DND-41 (cell line): ENCODE data around the gene COA8.

Source experiments
- ATAC-seq: fragments of 200-7000 bp; cut with Tn5 transposase; 3 replicates; pipeline ENCODE4 v1.9.1; 2021; ENCODE audit warnings: low read depth; ENCODE audit not compliant: insufficient read depth
- DNase-seq: peaks from one replicate; pipeline ENCODE4 v3.0.0-alpha.2; 2020
- H2AFZ ChIP-seq: 2 replicates; pipeline ENCODE4 v1.6.0; 2012; ENCODE audit warnings: low read depth, low read length
- H3K27ac ChIP-seq: 2 replicates; pipeline ENCODE4 v1.5.1; 2012; ENCODE audit warnings: low read length, inconsistent platforms
- H3K27me3 ChIP-seq: fragments of 200-600 bp; sonication (generic); 2 replicates; pipeline ENCODE4 v1.6.0; 2012; ENCODE audit warnings: low read length, mild to moderate bottlenecking, inconsistent platforms; ENCODE audit not compliant: insufficient read depth, poor library complexity
- H3K36me3 ChIP-seq: 2 replicates; pipeline ENCODE4 v1.5.1; 2012; ENCODE audit warnings: low read length, inconsistent platforms; ENCODE audit not compliant: insufficient read depth
- H3K4me1 ChIP-seq: 2 replicates; pipeline ENCODE4 v1.5.1; 2012; ENCODE audit warnings: mild to moderate bottlenecking, low read length; ENCODE audit not compliant: insufficient read depth
- H3K4me2 ChIP-seq: 2 replicates; pipeline ENCODE4 v1.6.0; 2012; ENCODE audit warnings: mild to moderate bottlenecking, moderate library complexity, low read length, inconsistent platforms; ENCODE audit not compliant: insufficient read depth
- H3K4me3 ChIP-seq, 2 experiments: fragments of 200-600 bp in 1 of 2; shearing (Covaris generic) in 1 of 2; 2 replicates each; pipeline ENCODE4 v1.5.1; 2012 to 2016; ENCODE audit warnings: inconsistent platforms in 2 of 2, low read length in 2 of 2, mild to moderate bottlenecking in 2 of 2, low read depth in 1 of 2, moderate library complexity in 1 of 2
- H3K79me2 ChIP-seq: 2 replicates; pipeline ENCODE4 v1.6.0; 2012; ENCODE audit warnings: low read length, inconsistent platforms; ENCODE audit not compliant: insufficient read depth
- H3K9ac ChIP-seq: 2 replicates; pipeline ENCODE4 v1.6.0; 2012; ENCODE audit warnings: low read depth, mild to moderate bottlenecking, inconsistent platforms, low read length, moderate library complexity
- H3K9me3 ChIP-seq: 2 replicates; pipeline ENCODE4 v1.5.1; 2012; ENCODE audit warnings: low read length, moderate library complexity, mild to moderate bottlenecking, inconsistent platforms; ENCODE audit not compliant: insufficient read depth, severe bottlenecking
- H4K20me1 ChIP-seq: 2 replicates; pipeline ENCODE4 v1.6.0; 2012; ENCODE audit warnings: low read length; ENCODE audit not compliant: insufficient read depth
- EZH2 ChIP-seq: IDR thresholded peaks from 3 replicates; pipeline ENCODE4 v1.6.1; 2012; ENCODE audit warnings: borderline replicate concordance, low read depth, mild to moderate bottlenecking, moderate library complexity, low read length, inconsistent platforms; ENCODE audit not compliant: severe bottlenecking
- TF ChIP-seq, protein P1 (sequence below): IDR thresholded peaks from 2 replicates; pipeline ENCODE4 v1.5.1; 2012; ENCODE audit warnings: borderline replicate concordance, low read length, moderate library complexity, mild to moderate bottlenecking; ENCODE audit not compliant: poor library complexity, severe bottlenecking; ENCODE audit errors: extremely low read depth

The COA8 gene

DNA sequence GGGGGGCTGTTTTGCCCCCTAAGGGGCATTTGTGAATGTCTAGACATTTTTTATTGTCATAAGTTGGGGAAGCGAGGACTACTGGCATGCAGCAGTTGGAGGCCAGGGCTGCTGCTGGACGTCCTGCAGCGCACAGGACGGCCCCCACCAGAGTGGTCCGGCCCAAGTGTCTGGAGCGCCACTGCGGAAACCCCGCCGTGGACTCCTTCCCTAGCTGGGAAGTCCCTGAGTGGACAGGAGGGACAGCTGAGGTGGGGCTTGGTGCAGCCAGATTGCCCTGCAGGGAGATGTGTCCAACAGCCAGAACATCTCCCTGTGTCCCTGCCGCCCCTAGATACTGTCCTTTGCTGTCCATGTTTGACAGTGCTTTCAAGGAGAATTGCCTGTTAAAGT, 45.6 kb upstream of the COA8 start:
- TF ChIP-seq EZH2: no peak
- TF ChIP-seq, protein P1, sequence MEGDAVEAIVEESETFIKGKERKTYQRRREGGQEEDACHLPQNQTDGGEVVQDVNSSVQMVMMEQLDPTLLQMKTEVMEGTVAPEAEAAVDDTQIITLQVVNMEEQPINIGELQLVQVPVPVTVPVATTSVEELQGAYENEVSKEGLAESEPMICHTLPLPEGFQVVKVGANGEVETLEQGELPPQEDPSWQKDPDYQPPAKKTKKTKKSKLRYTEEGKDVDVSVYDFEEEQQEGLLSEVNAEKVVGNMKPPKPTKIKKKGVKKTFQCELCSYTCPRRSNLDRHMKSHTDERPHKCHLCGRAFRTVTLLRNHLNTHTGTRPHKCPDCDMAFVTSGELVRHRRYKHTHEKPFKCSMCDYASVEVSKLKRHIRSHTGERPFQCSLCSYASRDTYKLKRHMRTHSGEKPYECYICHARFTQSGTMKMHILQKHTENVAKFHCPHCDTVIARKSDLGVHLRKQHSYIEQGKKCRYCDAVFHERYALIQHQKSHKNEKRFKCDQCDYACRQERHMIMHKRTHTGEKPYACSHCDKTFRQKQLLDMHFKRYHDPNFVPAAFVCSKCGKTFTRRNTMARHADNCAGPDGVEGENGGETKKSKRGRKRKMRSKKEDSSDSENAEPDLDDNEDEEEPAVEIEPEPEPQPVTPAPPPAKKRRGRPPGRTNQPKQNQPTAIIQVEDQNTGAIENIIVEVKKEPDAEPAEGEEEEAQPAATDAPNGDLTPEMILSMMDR: no peak
- H3K27me3 ChIP-seq: no peaks in the 10 kb centered on the region
- H3K27ac ChIP-seq: no peak overlapping the region
- H3K36me3 ChIP-seq: no peaks in the 10 kb centered on the region
- no peak overlapping the region for H2AFZ ChIP-seq
- no peaks in the 10 kb centered on the region for H3K9me3 ChIP-seq
- H3K79me2 ChIP-seq: no peaks in the 10 kb centered on the region
- H3K9ac ChIP-seq: no peak overlapping the region
- ATAC-seq: no peak
- no peak overlapping the region for H3K4me2 ChIP-seq
- H3K4me1 ChIP-seq: peaks cover 8% of the 10 kb centered on the region; the same call in 1 of the 2 replicates
- H4K20me1 ChIP-seq: 0 out of 2 replicates have a peak, but pooled peaks cover 10% of the 10 kb centered on the region
- no peak overlapping the region for H3K4me3 ChIP-seq
- DNase-seq: no peak

DNA sequence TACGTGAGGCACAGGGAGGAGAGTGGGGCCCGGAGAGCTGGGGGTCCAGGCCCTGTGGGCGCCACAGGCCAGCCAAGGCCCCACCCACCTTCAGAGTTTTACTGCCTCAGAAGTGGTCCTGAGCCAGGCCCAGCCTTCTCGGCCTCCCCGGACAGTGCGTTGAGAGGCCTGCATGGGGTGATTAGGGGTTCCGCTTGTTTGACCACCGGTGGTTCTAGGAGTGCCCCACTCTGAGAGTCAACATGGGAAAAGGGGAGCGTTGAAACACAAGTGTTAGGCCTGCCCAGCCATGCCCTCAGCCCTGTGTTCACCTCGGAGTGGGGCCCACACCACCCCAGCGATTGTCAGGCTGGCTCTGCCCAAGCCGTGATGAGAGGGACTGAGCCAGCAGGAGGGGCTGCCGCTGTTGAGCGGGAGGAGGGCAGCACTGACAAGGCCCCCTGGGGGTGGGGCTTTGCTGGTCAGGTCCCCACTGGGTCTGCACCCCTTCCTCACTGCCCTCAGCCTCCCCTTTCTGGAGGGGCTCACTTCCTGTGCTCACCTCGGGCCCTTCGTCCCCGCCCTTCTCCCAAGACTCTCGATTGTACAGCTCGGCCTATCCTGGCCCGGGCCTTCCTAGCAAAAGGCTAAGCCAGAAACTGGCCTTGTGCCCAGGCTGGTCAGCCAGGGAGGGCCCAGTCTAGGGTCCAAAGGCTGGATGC, 44.9 kb upstream of the COA8 start:
- H4K20me1 ChIP-seq: 0 out of 2 replicates have a peak, but pooled peaks cover 10% of the 10 kb centered on the region
- no peaks in the 10 kb centered on the region for H3K27me3 ChIP-seq
- H3K79me2 ChIP-seq: no peaks in the 10 kb centered on the region
- H3K9me3 ChIP-seq: no peaks in the 10 kb centered on the region
- no peak overlapping the region for H2AFZ ChIP-seq
- no peak for TF ChIP-seq EZH2
- TF ChIP-seq, protein P1: no peak
- H3K4me1 ChIP-seq: peaks cover 8% of the 10 kb centered on the region; the same call in 1 of the 2 replicates
- ATAC-seq (no peak), DNase-seq (no peak)
- no peak overlapping the region for H3K9ac ChIP-seq
- H3K4me2 ChIP-seq: no peak overlapping the region
- H3K4me3 ChIP-seq: no peak overlapping the region
- H3K36me3 ChIP-seq: no peaks in the 10 kb centered on the region
- H3K27ac ChIP-seq: no peak overlapping the region

DNA sequence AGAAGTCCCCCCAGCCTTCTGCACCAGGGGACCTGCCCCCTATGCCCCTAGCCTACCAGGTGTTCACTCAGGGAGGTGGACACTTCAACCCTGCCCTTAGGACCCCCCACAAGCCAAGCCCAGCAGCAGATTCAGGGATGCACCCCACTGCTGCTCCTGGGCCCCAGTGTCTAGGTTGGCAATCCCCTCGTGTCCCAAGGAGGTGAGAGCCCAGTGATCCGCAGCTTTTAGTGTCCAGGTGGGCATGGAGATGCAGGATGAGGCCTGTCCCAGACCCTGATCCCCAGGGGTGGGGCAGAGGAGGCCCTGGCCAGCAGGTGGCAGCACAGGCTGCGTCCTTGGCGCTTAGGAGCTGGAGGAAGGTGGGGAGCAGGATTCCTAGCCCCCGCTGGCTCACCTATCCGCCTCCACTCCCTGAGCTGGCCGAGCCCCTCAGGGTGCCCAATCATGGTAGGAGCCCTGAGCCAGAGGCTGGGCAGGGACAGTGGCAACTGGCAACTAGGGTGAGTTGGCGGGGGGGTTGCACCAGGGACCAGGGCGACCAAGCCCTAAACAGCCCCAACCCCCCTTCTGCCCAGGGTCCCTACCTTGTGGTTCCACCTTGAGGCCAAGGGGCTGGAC, 44.2 kb upstream of the COA8 start:
- peak; percentile 70 for ATAC-seq
- Histone ChIP-seq H2AFZ (no peak overlapping the region), H3K79me2 (no peaks in the 10 kb centered on the region), H3K27me3 (no peaks in the 10 kb centered on the region), H3K9me3 (no peaks in the 10 kb centered on the region), H3K36me3 (no peaks in the 10 kb centered on the region), H3K4me3 (no peak overlapping the region), H3K9ac (no peak overlapping the region), H3K4me2 (no peak overlapping the region), H3K27ac (no peak overlapping the region), H3K4me1 (peaks cover 8% of the 10 kb centered on the region; the same call in 1 of the 2 replicates), H4K20me1 (0 out of 2 replicates have a peak, but pooled peaks cover 10% of the 10 kb centered on the region)
- DNase-seq: peak; percentile 63
- no peak for TF ChIP-seq EZH2
- TF ChIP-seq, protein P1: peak; percentile 98
